Naive B cell (primary cell): Measurements from ENCODE around the gene OMD. TPM values are rescaled to one million over a fixed set of nuclear protein-coding genes. Genes with fewer than 3 reads are reported as not detected.
"Not testable (repeated sequence)": the region's sequence is repeated elsewhere in the genome, so short reads cannot be mapped to it uniquely, and the experiment has no call there.

Source experiments
- ATAC-seq, 2 donors: fragments of 150-1000 bp; cut with Tn5 transposase; 2 replicates each; pipeline ENCODE4 v1.10.0; 2021; ENCODE audit warnings: low read depth in 2 of 2, mild to moderate bottlenecking in 2 of 2, moderate library complexity in 2 of 2
- DNase-seq: peaks from one replicate; pipeline ENCODE4 v3.0.0; 2022
- H3K27ac Mint-ChIP-seq, 6 donors: one replicate each; pipeline ENCODE4 v1.8.0; 2020 to 2022; ENCODE audit warnings: mild to moderate bottlenecking in 6 of 6, mixed read lengths in 6 of 6, moderate library complexity in 5 of 6, inconsistent platforms in 2 of 6
- H3K27me3 Mint-ChIP-seq, 3 donors: one replicate each; pipeline ENCODE4 v1.8.0; 2021 to 2022; ENCODE audit warnings: mixed read lengths in 3 of 3, mild to moderate bottlenecking in 1 of 3
- H3K36me3 Mint-ChIP-seq, 2 donors: one replicate each; pipeline ENCODE4 v1.8.0; 2020 to 2022; ENCODE audit warnings: mixed read lengths in 2 of 2, inconsistent platforms in 1 of 2, mild to moderate bottlenecking in 1 of 2
- H3K4me1 Mint-ChIP-seq, 3 donors: one replicate each; pipeline ENCODE4 v1.8.0; 2020 to 2022; ENCODE audit warnings: mixed read lengths in 3 of 3, inconsistent platforms in 1 of 3, mild to moderate bottlenecking in 1 of 3, moderate library complexity in 1 of 3
- H3K4me3 Mint-ChIP-seq, 8 donors: one replicate each; pipeline ENCODE4 v1.8.0; 2020 to 2022; ENCODE audit warnings: mild to moderate bottlenecking in 8 of 8, mixed read lengths in 8 of 8, moderate library complexity in 8 of 8, inconsistent platforms in 2 of 8
- H3K9me3 Mint-ChIP-seq, 7 donors: one replicate each; pipeline ENCODE4 v1.8.0; 2020 to 2022; ENCODE audit warnings: mixed read lengths in 7 of 7, mild to moderate bottlenecking in 5 of 7, inconsistent platforms in 2 of 7, moderate library complexity in 1 of 7
- polyA plus RNA-seq, 6 donors: library from polyadenylated mRNA; unstranded; fragments of 300-500 nt; fragmentation: Illumina TruSeq; gene quantifications; one replicate each; pipeline ENCODE4 v1.2.3, GENCODE V29; 2021; ENCODE audit warnings: low read depth in 6 of 6

OMD gene
- polyA plus RNA-seq, 6 donors from 2014 or later: 0.17 to 0.21 (median 0.19) TPM; not detected in 3

GRCh38 chr9:92432972-92433548 is 8.8 kb upstream of the OMD start:
- H3K27ac Mint-ChIP-seq: no peak overlapping the region
- no peaks in the 10 kb centered on the region for H3K9me3 Mint-ChIP-seq

DNA sequence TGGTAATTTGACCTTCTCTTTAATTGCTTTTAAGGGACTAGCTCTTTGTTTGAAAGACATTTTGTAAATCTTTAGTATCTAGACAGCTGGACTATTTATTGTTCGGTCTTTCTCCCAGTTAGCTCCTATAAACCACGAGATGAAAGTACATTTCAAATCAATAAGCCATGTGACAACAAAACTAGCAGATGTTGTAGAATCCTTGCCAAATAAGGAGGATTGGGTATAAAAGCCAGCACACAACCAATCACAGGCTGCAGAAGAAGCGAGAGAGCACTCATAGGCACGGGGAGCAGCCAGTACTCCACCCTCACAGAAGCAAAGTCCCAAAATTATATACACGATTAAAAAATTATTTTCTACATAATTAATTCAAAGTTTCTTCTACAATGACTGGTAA is 8.1 kb upstream of the OMD start:
- no peak overlapping the region for H3K27ac Mint-ChIP-seq
- no peaks in the 10 kb centered on the region for H3K36me3 Mint-ChIP-seq
- H3K9me3 Mint-ChIP-seq: no peaks in the 10 kb centered on the region
- DNase-seq: no peak
- ATAC-seq: no peak
- H3K4me1 Mint-ChIP-seq: peaks cover 0 to 4% (median 0%) of the 10 kb centered on the region in 3 donors
- no peak overlapping the region for H3K4me3 Mint-ChIP-seq
- H3K27me3 Mint-ChIP-seq: no peaks in the 10 kb centered on the region

More at GRCh38 chr9:92432972-92433548, 8.8 kb upstream of the OMD start:
- ATAC-seq: no peak
- Mint-ChIP-seq H3K36me3 (no peaks in the 10 kb centered on the region), H3K4me3 (no peak overlapping the region), H3K27me3 (no peaks in the 10 kb centered on the region), H3K4me1 (peaks cover 0 to 4% (median 0%) of the 10 kb centered on the region in 3 donors)
- no peak for DNase-seq

DNA sequence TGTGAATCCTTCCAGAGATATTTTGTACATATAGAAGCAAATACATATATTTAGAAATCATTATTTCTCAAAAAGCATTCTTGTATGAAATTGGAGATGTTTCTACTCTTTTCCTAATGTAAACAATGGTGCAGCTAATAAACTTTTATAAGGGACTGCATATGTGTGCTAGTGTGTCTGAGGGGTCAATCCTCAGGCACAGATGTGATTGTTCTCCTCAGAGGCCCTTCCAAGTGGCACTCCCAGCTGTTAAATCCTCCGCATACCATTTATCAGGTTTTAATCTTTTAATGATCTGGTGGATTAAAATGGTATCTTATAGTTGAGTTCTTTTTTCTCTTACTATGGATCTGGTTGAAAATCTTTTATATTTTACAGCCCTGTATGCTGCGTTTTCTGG is 5.6 kb upstream of the OMD start:
- Mint-ChIP-seq H3K27me3 (no peaks in the 10 kb centered on the region), H3K36me3 (no peaks in the 10 kb centered on the region), H3K9me3 (no peaks in the 10 kb centered on the region), H3K27ac (peak overlapping the region in 1 of 6 donors; percentile 44), H3K4me1 (peaks cover 0 to 4% (median 0%) of the 10 kb centered on the region in 3 donors), H3K4me3 (no peak overlapping the region)
- ATAC-seq: no peak
- DNase-seq: no peak

- Mint-ChIP-seq H3K4me3 (no peak overlapping the region), H3K9me3 (no peaks in the 10 kb centered on the region), H3K27ac (no peak overlapping the region), H3K36me3 (no peaks in the 10 kb centered on the region), H3K4me1 (peaks cover 0 to 4% (median 0%) of the 10 kb centered on the region in 3 donors), H3K27me3 (no peaks in the 10 kb centered on the region)
- no peak for ATAC-seq
- no peak for DNase-seq
Observed at GRCh38 chr9:92426501-92427145, 2.4 kb upstream of the OMD start.

GRCh38 chr9:92425474-92425873 is 1.2 kb upstream of the OMD start:
- no peaks in the 10 kb centered on the region for H3K27me3 Mint-ChIP-seq
- H3K4me3 Mint-ChIP-seq: no peak overlapping the region
- DNase-seq (no peak), ATAC-seq (no peak)
- no peaks in the 10 kb centered on the region for H3K36me3 Mint-ChIP-seq
- H3K4me1 Mint-ChIP-seq: peaks cover 0 to under 1% (median 0%) of the 10 kb centered on the region in 3 donors
- no peaks in the 10 kb centered on the region for H3K9me3 Mint-ChIP-seq
- H3K27ac Mint-ChIP-seq: peak overlapping the region in 1 of 6 donors; percentile 5

DNA sequence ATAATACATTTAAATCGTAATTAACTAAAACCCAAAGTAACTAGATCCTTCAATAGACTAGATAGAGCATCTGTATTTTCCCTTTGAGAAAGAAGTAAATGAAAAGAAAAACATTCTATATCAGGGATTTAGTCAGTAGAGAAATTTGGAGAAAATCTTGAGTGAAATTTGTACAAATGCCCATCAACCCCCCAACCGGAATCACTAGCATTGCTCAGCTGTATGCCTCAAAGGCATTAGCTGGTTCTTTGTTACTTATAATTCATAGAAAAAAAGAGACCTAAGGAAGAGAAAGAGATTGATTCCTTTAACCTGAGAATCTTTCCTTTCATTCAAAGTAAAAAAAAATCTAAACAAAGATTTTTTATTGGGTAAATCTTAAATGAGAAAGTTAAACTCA is 659 bp downstream of the OMD start:
- Mint-ChIP-seq H3K4me3 (no peak overlapping the region), H3K9me3 (no peaks in the 10 kb centered on the region), H3K27me3 (no peaks in the 10 kb centered on the region), H3K36me3 (no peaks in the 10 kb centered on the region), H3K27ac (no peak overlapping the region), H3K4me1 (no peaks in the 10 kb centered on the region)
- no peak for DNase-seq
- ATAC-seq: no peak

DNA sequence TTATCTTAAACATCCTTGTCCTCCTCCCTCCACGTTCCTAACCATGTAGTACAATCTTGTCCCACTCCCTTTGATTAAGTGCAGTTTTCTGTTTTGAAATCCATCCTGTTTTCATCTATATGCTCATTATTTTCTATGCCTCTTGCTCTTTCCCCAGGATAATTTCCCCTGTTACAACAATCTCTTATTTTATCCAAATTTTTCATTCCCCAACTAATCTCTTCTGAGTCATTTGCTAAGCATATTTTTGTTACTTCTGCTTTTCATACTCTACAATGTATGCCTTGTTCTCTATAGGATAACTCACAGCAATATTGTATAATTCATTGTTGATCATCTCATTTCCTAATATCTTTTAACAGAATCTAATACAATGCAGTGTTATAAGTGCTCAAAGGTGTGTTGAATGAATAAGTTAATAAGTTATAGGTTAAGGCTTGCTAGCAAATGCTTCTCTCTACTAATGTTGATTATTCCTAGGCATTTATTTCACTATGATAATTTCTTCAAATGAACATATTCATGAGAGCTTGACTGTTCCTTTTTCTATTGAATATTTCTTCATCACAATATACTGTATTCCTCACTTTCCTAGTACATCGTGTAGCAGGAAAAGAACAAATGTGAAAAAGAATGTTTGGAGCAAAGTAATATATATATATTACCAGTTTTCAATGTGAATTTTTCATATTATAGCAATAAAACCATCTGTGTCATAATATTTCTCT is 1.5 kb downstream of the OMD start:
- no peaks in the 10 kb centered on the region for H3K27me3 Mint-ChIP-seq
- no peak for DNase-seq
- H3K27ac Mint-ChIP-seq: no peak overlapping the region
- ATAC-seq: no peak
- H3K4me1 Mint-ChIP-seq: no peaks in the 10 kb centered on the region
- no peak overlapping the region for H3K4me3 Mint-ChIP-seq
- H3K9me3 Mint-ChIP-seq: no peaks in the 10 kb centered on the region
- H3K36me3 Mint-ChIP-seq: no peaks in the 10 kb centered on the region

- H3K27ac Mint-ChIP-seq: peak overlapping the region in 3 of 6 donors; percentile 2 to 56 (median 17)
- no peak for DNase-seq
- peaks cover 0 to 4% (median 0%) of the 10 kb centered on the region in 7 donors for H3K9me3 Mint-ChIP-seq
- peak; percentile 35 to 40 for ATAC-seq
- H3K36me3 Mint-ChIP-seq: no peaks in the 10 kb centered on the region
- H3K27me3 Mint-ChIP-seq: no peaks in the 10 kb centered on the region
- peaks cover 5 to 7% (median 6%) of the 10 kb centered on the region in 3 donors for H3K4me1 Mint-ChIP-seq
- H3K4me3 Mint-ChIP-seq: peak overlapping the region in 1 of 8 donors; percentile 7
Observed at GRCh38 chr9:92414566-92414965, 9.7 kb downstream of the OMD start.

GRCh38 chr9:92411157-92411556 is 13.1 kb downstream of the OMD start:
- not testable (repeated sequence) for H3K4me3 Mint-ChIP-seq, H3K36me3 Mint-ChIP-seq, ATAC-seq, DNase-seq, H3K9me3 Mint-ChIP-seq, H3K27ac Mint-ChIP-seq, H3K27me3 Mint-ChIP-seq
- H3K4me1 Mint-ChIP-seq: peaks cover 17 to 18% (median 17%) of the 10 kb centered on the region in 3 donors

GRCh38 chr9:92408747-92409478 is 15.4 kb downstream of the OMD start:
- Mint-ChIP-seq H3K4me1 (peaks cover 15 to 19% (median 18%) of the 10 kb centered on the region in 3 donors), H3K27ac (no peak overlapping the region), H3K4me3 (no peak overlapping the region), H3K9me3 (peaks cover 0 to 4% (median 0%) of the 10 kb centered on the region in 7 donors), H3K27me3 (no peaks in the 10 kb centered on the region), H3K36me3 (no peaks in the 10 kb centered on the region)
- ATAC-seq (no peak), DNase-seq (no peak)

- no peak overlapping the region for H3K4me3 Mint-ChIP-seq
- no peaks in the 10 kb centered on the region for H3K36me3 Mint-ChIP-seq
- ATAC-seq (no peak), DNase-seq (no peak)
- no peak overlapping the region for H3K27ac Mint-ChIP-seq
- H3K27me3 Mint-ChIP-seq: no peaks in the 10 kb centered on the region
- peaks cover 15 to 19% (median 18%) of the 10 kb centered on the region in 3 donors for H3K4me1 Mint-ChIP-seq
- peaks cover 0 to 4% (median 0%) of the 10 kb centered on the region in 7 donors for H3K9me3 Mint-ChIP-seq
Observed at GRCh38 chr9:92407818-92408217, 16.5 kb downstream of the OMD start.

DNA sequence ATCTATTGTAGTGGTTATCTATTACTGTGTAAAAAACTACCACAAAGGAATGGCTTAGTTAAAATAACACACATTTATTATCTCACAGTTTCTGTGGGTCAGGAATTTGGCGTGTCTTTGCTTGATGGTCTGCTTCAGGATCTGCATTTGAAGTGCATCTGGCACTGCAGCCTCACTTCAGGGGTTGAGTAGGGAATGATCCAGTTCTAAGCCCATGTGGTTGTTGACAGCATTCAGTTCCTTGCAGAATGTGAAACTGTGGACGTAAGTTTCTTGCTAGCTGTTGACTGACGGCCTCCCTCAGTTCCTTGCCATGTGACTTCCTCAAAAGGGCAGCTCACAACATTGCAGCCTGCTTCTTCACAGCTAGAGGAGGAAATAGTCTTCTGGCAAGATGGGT is 17.8 kb downstream of the OMD start:
- ATAC-seq: peak; percentile 100
- Mint-ChIP-seq H3K27me3 (no peaks in the 10 kb centered on the region), H3K27ac (peak overlapping the region; percentile 75 to 93 (median 87)), H3K9me3 (no peaks in the 10 kb centered on the region), H3K36me3 (no peaks in the 10 kb centered on the region), H3K4me1 (peaks cover 15 to 19% (median 18%) of the 10 kb centered on the region in 3 donors), H3K4me3 (peak overlapping the region; percentile 4 to 80 (median 76))
- DNase-seq: peak; percentile 47

- DNase-seq: no peak
- Mint-ChIP-seq H3K4me3 (peak overlapping the region in 7 of 8 donors; percentile 62 to 80 (median 77)), H3K9me3 (no peaks in the 10 kb centered on the region), H3K36me3 (no peaks in the 10 kb centered on the region), H3K27me3 (no peaks in the 10 kb centered on the region), H3K4me1 (peaks cover 15 to 19% (median 18%) of the 10 kb centered on the region in 3 donors), H3K27ac (peak overlapping the region in 5 of 6 donors; percentile 75 to 93 (median 92))
- ATAC-seq: no peak
Observed at GRCh38 chr9:92405818-92406217, 18.5 kb downstream of the OMD start.
